ENCODE measurements around the gene KISS1. TPM values are rescaled to one million over a fixed set of nuclear protein-coding genes. Genes with fewer than 3 reads are reported as not detected.

KISS1 gene
- total RNA-seq (not detected), polyA plus RNA-seq (not detected)
- long read RNA-seq, donor 1: 0 reads
- long read RNA-seq, donor 2: 0 reads

- TF ChIP-seq CTCF (IDR thresholded peaks at IDR 0.05 in 8 of 11, conservative IDR thresholded peaks at IDR 0.05 in 3 of 11): no peak
- no peak for TF ChIP-seq POLR2AphosphoS5 (IDR thresholded peaks at IDR 0.05)
- no peak for TF ChIP-seq POLR2A (IDR thresholded peaks at IDR 0.05)
- Histone ChIP-seq H3K4me3 (no peak within 1 kb of the TSS), H3K36me3 (no peaks in the 10 kb centered on the region), H3K27me3 (replicated peaks in 1 of 7) (peaks cover 0 to 67% (median 3%) of the 10 kb centered on the region in 7 donors), H3K27ac (no peak within 1 kb of the TSS), H3K9me3 (no peaks in the 10 kb centered on the region), H3K4me1 (no peaks in the 10 kb centered on the region)
- DNase-seq: peak; percentile 61
- intact Hi-C loops (cut with DNase I; ENCODE audit: low total_unique reads): no loop called here
- WGBS, 5 donors: 66 to 75% (median 72%) methylated on average over 15 to 18 of the region's 18 CpGs
Observed at GRCh38 chr1:204196068-204196795, at the start of gene KISS1. KISS1 (minus strand) TSS chr1:204196491; CDS start chr1:204192876, 3,615 bp downstream.

- H3K27me3 ChIP-seq (replicated peaks in 1 of 7): no peaks in the 10 kb centered on the region
- no peak overlapping the region for H3K4me3 ChIP-seq
- no peak overlapping the region for H3K27ac ChIP-seq
- no peaks in the 10 kb centered on the region for H3K36me3 ChIP-seq
- H3K4me1 ChIP-seq: no peaks in the 10 kb centered on the region
- no peaks in the 10 kb centered on the region for H3K9me3 ChIP-seq
- TF ChIP-seq POLR2A (IDR thresholded peaks at IDR 0.05) (no peak), POLR2AphosphoS5 (IDR thresholded peaks at IDR 0.05) (no peak), CTCF (IDR thresholded peaks at IDR 0.05 in 8 of 11, conservative IDR thresholded peaks at IDR 0.05 in 3 of 11) (no peak)
- WGBS, 5 donors: 89 to 95% (median 91%) methylated on average over 10 of the region's 10 CpGs
- no peak for DNase-seq
- intact Hi-C loops (cut with DNase I; ENCODE audit: low total_unique reads): no loop called here
Observed at GRCh38 chr1:204242920-204243319, 46.6 kb upstream of the KISS1 start.

DNA sequence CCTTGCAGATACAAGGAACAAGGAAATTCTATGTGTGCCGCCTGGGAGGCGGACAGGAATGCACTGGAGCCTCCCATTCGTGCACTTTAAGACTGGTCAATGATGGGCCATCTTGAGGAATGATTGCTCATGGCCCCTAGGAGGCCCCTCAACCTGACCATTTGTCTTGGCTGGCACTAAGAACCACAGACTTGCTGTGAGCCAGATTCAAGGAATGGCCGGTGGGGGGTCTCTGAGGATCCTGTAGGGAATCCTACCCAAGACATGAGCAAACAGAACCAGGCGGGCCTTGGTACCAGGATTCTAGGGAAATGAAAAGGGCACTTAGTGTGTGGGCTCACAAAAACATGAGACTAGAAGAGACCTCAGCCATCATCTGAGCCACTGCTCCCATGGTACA lies 45.6 kb upstream of the KISS1 start:
- Histone ChIP-seq H3K36me3 (no peaks in the 10 kb centered on the region), H3K27me3 (replicated peaks in 1 of 7) (no peaks in the 10 kb centered on the region), H3K9me3 (no peaks in the 10 kb centered on the region), H3K4me1 (no peaks in the 10 kb centered on the region), H3K4me3 (no peak overlapping the region), H3K27ac (no peak overlapping the region)
- intact Hi-C loops (cut with DNase I; ENCODE audit: low total_unique reads): no loop called here
- no peak for TF ChIP-seq CTCF (IDR thresholded peaks at IDR 0.05 in 8 of 11, conservative IDR thresholded peaks at IDR 0.05 in 3 of 11)
- no peak for TF ChIP-seq POLR2AphosphoS5 (IDR thresholded peaks at IDR 0.05)
- no peak for TF ChIP-seq POLR2A (IDR thresholded peaks at IDR 0.05)
- WGBS, 5 donors: 91 to 96% (median 92%) methylated on average over 5 of the region's 5 CpGs
- DNase-seq: no peak

- Histone ChIP-seq H3K4me1 (no peaks in the 10 kb centered on the region), H3K9me3 (no peaks in the 10 kb centered on the region), H3K4me3 (no peak overlapping the region), H3K27ac (no peak overlapping the region), H3K27me3 (replicated peaks in 1 of 7) (no peaks in the 10 kb centered on the region), H3K36me3 (no peaks in the 10 kb centered on the region)
- TF ChIP-seq POLR2A (IDR thresholded peaks at IDR 0.05) (no peak), POLR2AphosphoS5 (IDR thresholded peaks at IDR 0.05) (no peak), CTCF (IDR thresholded peaks at IDR 0.05 in 8 of 11, conservative IDR thresholded peaks at IDR 0.05 in 3 of 11) (no peak)
- 57 to 64% (median 60%) methylated on average over 2 of the region's 2 CpGs for WGBS, 5 donors
- DNase-seq: no peak
- intact Hi-C loops (cut with DNase I; ENCODE audit: low total_unique reads): no loop called here
Observed at GRCh38 chr1:204241050-204241449, 44.8 kb upstream of the KISS1 start.
